A549 (cell line): ENCODE data around the gene CHKB. TPM values are rescaled to one million over a fixed set of nuclear protein-coding genes. Genes with fewer than 3 reads are reported as not detected.

Experiments used
- ATAC-seq, 2 experiments: fragments of 200-7000 bp in 1 of 2; fragments of >200 bp in 1 of 2; cut with Nextera tagmentation in 1 of 2; cut with Tn5 transposase in 1 of 2; 3 replicates each; pipeline versions ENCODE4 v1.8.0 to v1.9.1; 2018 to 2020; ENCODE audit warnings: mild to moderate bottlenecking in 1 of 2, moderate library complexity in 1 of 2
- CTCF ChIA-PET: fragments of 300-600 bp; sonication (Branson Sonifier 250); formaldehyde crosslinking; extraction: SDS; loops from one replicate; lab custom pipeline; 2021; ENCODE audit warnings: antibody characterized with exemption, inconsistent platforms; lab: Yijun Ruan, JAX
- POLR2A ChIA-PET: fragments of 350-600 bp; formaldehyde crosslinking; extraction: SDS; loops from one replicate; lab custom pipeline; 2021; ENCODE audit warnings: antibody characterized with exemption, inconsistent platforms; lab: Yijun Ruan, JAX
- DNase-seq, 2 experiments: peaks; one replicate each; pipeline versions ENCODE4 v3.0.0 to v3.0.0-alpha.2; 2011 to 2016; ENCODE audit warnings: low read depth in 1 of 2, low spot score in 1 of 2
- FAIRE-seq: peaks from 2 replicates; lab custom pipeline; 2011; peaks lifted over from hg19 to GRCh38; lab: Jason Lieb, UNC
- H3K27ac ChIP-seq, 2 experiments: fragments of >200 bp; sonication (Bioruptor Twin); formaldehyde crosslinking; 3 replicates each; pipeline ENCODE4 v1.5.1; 2016 to 2017
- H3K4me1 ChIP-seq: fragments of >200 bp; sonication (Bioruptor Twin); formaldehyde crosslinking; 3 replicates; pipeline ENCODE4 v1.6.1; 2016
- H3K4me2 ChIP-seq: fragments of >200 bp; sonication (Bioruptor Twin); formaldehyde crosslinking; 3 replicates; pipeline ENCODE4 v1.6.1; 2016
- H3K4me3 ChIP-seq: fragments of >200 bp; sonication (Bioruptor Twin); formaldehyde crosslinking; 3 replicates; pipeline ENCODE4 v1.5.1; 2016
- H3K9me3 ChIP-seq: fragments of >200 bp; sonication (Bioruptor Twin); formaldehyde crosslinking; 3 replicates; pipeline ENCODE4 v1.6.1; 2016
- HOXA7 ChIP-seq: fragments of 250-450 bp; sonication (Bioruptor Pico); IDR thresholded peaks from 2 replicates; pipeline ENCODE4 v1.5.0; 2020; ENCODE audit warnings: mild to moderate bottlenecking, moderate library complexity
- TFCP2L1 ChIP-seq: fragments of 250-450 bp; sonication (Bioruptor Pico); IDR thresholded peaks from 2 replicates; pipeline ENCODE4 v1.5.0; 2021; ENCODE audit warnings: mild to moderate bottlenecking
- ZSCAN20 ChIP-seq: fragments of 250-450 bp; sonication (Bioruptor Pico); IDR thresholded peaks from 2 replicates; pipeline ENCODE4 v1.8.0; 2022; ENCODE audit warnings: mild to moderate bottlenecking, moderate library complexity
- WGBS: methylation state at CpG from one replicate; pipeline ENCODE4 v1.1.6; 2017; ENCODE audit errors: missing lambda C conversion rate; 5-methylcytosine and 5-hydroxymethylcytosine counted together
- polyA plus RNA-seq, 4 experiments: library from polyadenylated mRNA; depleted of rRNA in 3 of 4; stranded (reverse); fragments of >200 nt; fragmentation: RNase III in 1 of 4; extraction: RNeasy Plus Mini Kit Qiagen cat#74134 plus additional on column Dnase treatment in 1 of 4; gene quantifications; 2 replicates in 3 of 4; 3 replicates in 1 of 4; pipeline ENCODE4 v1.2.3, GENCODE V29; 2011 to 2017
- TF ChIP-seq, protein P1 (sequence below): fragments of >200 bp; sonication (Bioruptor Twin); formaldehyde crosslinking; IDR thresholded peaks from 3 replicates; pipeline ENCODE4 v1.6.1; 2016
- TF ChIP-seq, protein P2 (sequence below): fragments of 200-600 bp; sonication (generic); IDR thresholded peaks from 2 replicates; pipeline ENCODE4 v1.6.1; 2016; ENCODE audit warnings: antibody characterized with exemption, mild to moderate bottlenecking, moderate library complexity

CHKB gene
- polyA plus RNA-seq, 2 of the 4 experiments (the other 2 are of a cell fraction) = 16.4 to 25.8 TPM

DNA sequence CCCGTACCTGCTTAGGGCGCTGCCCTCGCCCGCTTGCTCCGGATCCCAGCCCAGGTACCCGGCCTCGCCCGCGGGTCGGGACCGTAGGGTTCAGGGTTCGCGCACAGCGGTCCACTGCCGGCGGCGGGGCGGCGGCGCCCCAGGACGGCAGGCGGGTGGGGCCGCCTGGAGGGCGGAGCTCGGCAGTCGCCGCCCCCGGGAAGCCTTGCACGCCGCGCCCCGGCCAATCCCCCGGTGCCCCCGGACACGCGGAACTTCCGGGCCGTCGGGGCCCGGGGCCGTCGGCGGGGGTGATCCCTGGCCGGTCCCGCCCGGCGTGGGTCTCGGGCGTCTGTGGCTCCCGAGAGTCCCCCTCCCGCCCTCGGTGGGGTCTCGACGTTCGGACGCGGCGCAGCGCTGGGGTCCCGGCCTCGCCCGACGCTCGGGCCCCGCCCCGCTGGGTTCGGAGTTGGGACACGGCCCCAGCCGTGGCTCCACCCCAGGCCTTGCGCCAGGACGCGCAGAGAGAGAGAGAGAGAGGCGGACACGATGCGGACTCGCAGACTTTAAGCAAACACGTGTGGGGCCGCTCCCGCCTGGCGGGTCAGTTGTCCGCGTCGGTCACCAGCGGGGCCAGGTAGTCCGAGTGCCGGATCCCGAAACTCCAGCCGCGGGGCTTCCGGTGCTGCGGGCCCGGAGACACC lies 52.6 kb downstream of the CHKB start, which contains the start of gene TYMP (continued):
- TF ChIP-seq, protein P1, sequence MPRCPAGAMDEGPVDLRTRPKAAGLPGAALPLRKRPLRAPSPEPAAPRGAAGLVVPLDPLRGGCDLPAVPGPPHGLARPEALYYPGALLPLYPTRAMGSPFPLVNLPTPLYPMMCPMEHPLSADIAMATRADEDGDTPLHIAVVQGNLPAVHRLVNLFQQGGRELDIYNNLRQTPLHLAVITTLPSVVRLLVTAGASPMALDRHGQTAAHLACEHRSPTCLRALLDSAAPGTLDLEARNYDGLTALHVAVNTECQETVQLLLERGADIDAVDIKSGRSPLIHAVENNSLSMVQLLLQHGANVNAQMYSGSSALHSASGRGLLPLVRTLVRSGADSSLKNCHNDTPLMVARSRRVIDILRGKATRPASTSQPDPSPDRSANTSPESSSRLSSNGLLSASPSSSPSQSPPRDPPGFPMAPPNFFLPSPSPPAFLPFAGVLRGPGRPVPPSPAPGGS = peak; percentile 72; the same call in 2 of the 3 replicates
- no peak for TF ChIP-seq ZSCAN20

DNA sequence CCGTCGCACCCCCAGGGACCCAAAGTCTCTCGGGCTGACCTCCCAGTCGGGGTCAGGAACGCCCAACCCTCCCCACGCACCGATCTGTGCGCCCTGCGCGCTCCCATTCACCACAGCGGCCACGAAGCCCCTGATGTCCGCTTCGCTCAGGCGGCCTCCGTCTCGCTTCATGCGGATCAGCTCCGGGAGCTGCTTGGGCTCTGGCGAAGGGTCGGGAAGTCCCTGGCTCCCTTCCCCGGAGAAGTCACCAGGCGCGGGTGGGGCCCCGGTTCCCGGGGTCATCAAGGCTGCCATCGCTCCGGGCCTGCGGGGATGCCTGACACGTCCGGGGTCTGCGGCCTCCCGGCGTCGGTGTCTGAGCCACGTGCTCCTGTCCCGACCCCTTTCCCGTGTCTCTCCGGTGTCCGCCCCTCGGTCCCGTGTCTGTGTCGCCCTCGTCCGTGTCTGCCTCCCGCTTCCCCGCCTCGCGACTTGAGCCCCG lies 53.2 kb downstream of the CHKB start:
- ChIA-PET POLR2A (interaction anchor here (1.0 to 1.2 kb wide), 4 partner anchors 20 to 53 kb away, joined by 3 to 4 read pairs (median 3); partner anchors contain the start of genes CHKB, LMF2, NCAPH2 and SYCE3), CTCF (interaction anchor here (1.2 to 3.0 kb wide), 3 partner anchors 11 to 90 kb away, joined by 4 to 19 read pairs (median 4); partner anchors contain the start of gene SYCE3)
- FAIRE-seq = no peak
- no peak for ATAC-seq
- TF ChIP-seq HOXA7 (CRISPR knock-in tag) (0 out of 2 replicates have a peak, but pooled peaks have one; percentile 59), TFCP2L1 (CRISPR knock-in tag) (0 out of 2 replicates have a peak, but pooled peaks have one; percentile 50)
- TF ChIP-seq, protein P2, sequence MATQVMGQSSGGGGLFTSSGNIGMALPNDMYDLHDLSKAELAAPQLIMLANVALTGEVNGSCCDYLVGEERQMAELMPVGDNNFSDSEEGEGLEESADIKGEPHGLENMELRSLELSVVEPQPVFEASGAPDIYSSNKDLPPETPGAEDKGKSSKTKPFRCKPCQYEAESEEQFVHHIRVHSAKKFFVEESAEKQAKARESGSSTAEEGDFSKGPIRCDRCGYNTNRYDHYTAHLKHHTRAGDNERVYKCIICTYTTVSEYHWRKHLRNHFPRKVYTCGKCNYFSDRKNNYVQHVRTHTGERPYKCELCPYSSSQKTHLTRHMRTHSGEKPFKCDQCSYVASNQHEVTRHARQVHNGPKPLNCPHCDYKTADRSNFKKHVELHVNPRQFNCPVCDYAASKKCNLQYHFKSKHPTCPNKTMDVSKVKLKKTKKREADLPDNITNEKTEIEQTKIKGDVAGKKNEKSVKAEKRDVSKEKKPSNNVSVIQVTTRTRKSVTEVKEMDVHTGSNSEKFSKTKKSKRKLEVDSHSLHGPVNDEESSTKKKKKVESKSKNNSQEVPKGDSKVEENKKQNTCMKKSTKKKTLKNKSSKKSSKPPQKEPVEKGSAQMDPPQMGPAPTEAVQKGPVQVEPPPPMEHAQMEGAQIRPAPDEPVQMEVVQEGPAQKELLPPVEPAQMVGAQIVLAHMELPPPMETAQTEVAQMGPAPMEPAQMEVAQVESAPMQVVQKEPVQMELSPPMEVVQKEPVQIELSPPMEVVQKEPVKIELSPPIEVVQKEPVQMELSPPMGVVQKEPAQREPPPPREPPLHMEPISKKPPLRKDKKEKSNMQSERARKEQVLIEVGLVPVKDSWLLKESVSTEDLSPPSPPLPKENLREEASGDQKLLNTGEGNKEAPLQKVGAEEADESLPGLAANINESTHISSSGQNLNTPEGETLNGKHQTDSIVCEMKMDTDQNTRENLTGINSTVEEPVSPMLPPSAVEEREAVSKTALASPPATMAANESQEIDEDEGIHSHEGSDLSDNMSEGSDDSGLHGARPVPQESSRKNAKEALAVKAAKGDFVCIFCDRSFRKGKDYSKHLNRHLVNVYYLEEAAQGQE = no peak
- Histone ChIP-seq H3K4me3 (peak overlapping the region; percentile 64), H3K27ac (peak overlapping the region; percentile 95 to 98), H3K4me1 (peaks cover 30% of the 10 kb centered on the region), H3K4me2 (peak overlapping the region; percentile 92), H3K9me3 (no peaks in the 10 kb centered on the region)
- WGBS = 97% methylated on average over 6 of the region's 50 CpGs
- DNase-seq = no peak

Other genes with a start within 250 kb of the CHKB start
- 9.5 and 9.6 TPM in 2 replicates for gene PPP6R2, start 239.5 kb downstream of the CHKB start, polyA plus RNA-seq (2011; rRNA removed)
- gene PPP6R2, start 239.5 kb downstream of the CHKB start, polyA plus RNA-seq (2017; fragmentation: RNase III; extraction: RNeasy Plus Mini Kit Qiagen cat#74134 plus additional on column Dnase treatment) = 13.2 to 15.1 TPM (median 14.7 TPM) in 3 replicates
- 9.6 and 12.7 TPM in 2 replicates for gene SBF1, start 107.8 kb downstream of the CHKB start, polyA plus RNA-seq (2011; rRNA removed)
- 19.5 to 23.0 TPM (median 20.9 TPM) in 3 replicates for gene SBF1, start 107.8 kb downstream of the CHKB start, polyA plus RNA-seq (2017; fragmentation: RNase III; extraction: RNeasy Plus Mini Kit Qiagen cat#74134 plus additional on column Dnase treatment)
- 0.99 and 1.1 TPM in 2 replicates for gene ADM2, start 101.3 kb downstream of the CHKB start, polyA plus RNA-seq (2011; rRNA removed)
- 0.46 to 0.62 TPM (median 0.50 TPM) in 3 replicates for gene ADM2, start 101.3 kb downstream of the CHKB start, polyA plus RNA-seq (2017; fragmentation: RNase III; extraction: RNeasy Plus Mini Kit Qiagen cat#74134 plus additional on column Dnase treatment)
- 0.08 and 0.20 TPM in 2 replicates for gene MIOX, start 96.0 kb downstream of the CHKB start, polyA plus RNA-seq (2011; rRNA removed)
- gene MIOX, start 96.0 kb downstream of the CHKB start, polyA plus RNA-seq (2017; fragmentation: RNase III; extraction: RNeasy Plus Mini Kit Qiagen cat#74134 plus additional on column Dnase treatment) = not detected in 3 replicates
- 13.0 and 15.1 TPM in 2 replicates for gene LMF2, start 75.1 kb downstream of the CHKB start, polyA plus RNA-seq (2011; rRNA removed)
- 31.8 to 34.2 TPM (median 32.5 TPM) in 3 replicates for gene LMF2, start 75.1 kb downstream of the CHKB start, polyA plus RNA-seq (2017; fragmentation: RNase III; extraction: RNeasy Plus Mini Kit Qiagen cat#74134 plus additional on column Dnase treatment)
- 13.9 and 14.3 TPM in 2 replicates for gene NCAPH2, start 74.6 kb downstream of the CHKB start, polyA plus RNA-seq (2011; rRNA removed)
- 27.7 to 29.4 TPM (median 29.1 TPM) in 3 replicates for gene NCAPH2, start 74.6 kb downstream of the CHKB start, polyA plus RNA-seq (2017; fragmentation: RNase III; extraction: RNeasy Plus Mini Kit Qiagen cat#74134 plus additional on column Dnase treatment)
- 0.37 and 1.9 TPM in 2 replicates for gene SCO2, start 57.3 kb downstream of the CHKB start, polyA plus RNA-seq (2011; rRNA removed)
- 1.7 to 2.6 TPM (median 2.3 TPM) in 3 replicates for gene SCO2, start 57.3 kb downstream of the CHKB start, polyA plus RNA-seq (2017; fragmentation: RNase III; extraction: RNeasy Plus Mini Kit Qiagen cat#74134 plus additional on column Dnase treatment)
- gene TYMP, start 52.8 kb downstream of the CHKB start, polyA plus RNA-seq (2011; rRNA removed) = 4.8 and 5.9 TPM in 2 replicates
- gene TYMP, start 52.8 kb downstream of the CHKB start, polyA plus RNA-seq (2017; fragmentation: RNase III; extraction: RNeasy Plus Mini Kit Qiagen cat#74134 plus additional on column Dnase treatment) = 9.0 to 11.0 TPM (median 10.6 TPM) in 3 replicates
- gene KLHDC7B, start 37.0 kb downstream of the CHKB start, polyA plus RNA-seq (2011; rRNA removed) = 0.09 and 0.15 TPM in 2 replicates
- gene KLHDC7B, start 37.0 kb downstream of the CHKB start, polyA plus RNA-seq (2017; fragmentation: RNase III; extraction: RNeasy Plus Mini Kit Qiagen cat#74134 plus additional on column Dnase treatment) = not detected in 3 replicates
- gene SYCE3, start 19.9 kb downstream of the CHKB start, polyA plus RNA-seq (2011; rRNA removed) = 0.30 and 0.59 TPM in 2 replicates
- gene SYCE3, start 19.9 kb downstream of the CHKB start, polyA plus RNA-seq (2017; fragmentation: RNase III; extraction: RNeasy Plus Mini Kit Qiagen cat#74134 plus additional on column Dnase treatment) = 0.29 to 0.45 TPM in 2 of 3 replicates, not detected in the other
- gene CPT1B, start 4.4 kb downstream of the CHKB start, polyA plus RNA-seq (2011; rRNA removed) = 12.1 and 16.5 TPM in 2 replicates
- 21.1 to 27.5 TPM (median 26.5 TPM) in 3 replicates for gene CPT1B, start 4.4 kb downstream of the CHKB start, polyA plus RNA-seq (2017; fragmentation: RNase III; extraction: RNeasy Plus Mini Kit Qiagen cat#74134 plus additional on column Dnase treatment)
- gene MAPK8IP2, start 17.9 kb upstream of the CHKB start, polyA plus RNA-seq (2011; rRNA removed) = 0.75 and 0.76 TPM in 2 replicates
- gene MAPK8IP2, start 17.9 kb upstream of the CHKB start, polyA plus RNA-seq (2017; fragmentation: RNase III; extraction: RNeasy Plus Mini Kit Qiagen cat#74134 plus additional on column Dnase treatment) = 2.2 to 3.0 TPM (median 2.8 TPM) in 3 replicates
- gene ARSA, start 45.3 kb upstream of the CHKB start, polyA plus RNA-seq (2011; rRNA removed) = 7.7 and 9.1 TPM in 2 replicates
- gene ARSA, start 45.3 kb upstream of the CHKB start, polyA plus RNA-seq (2017; fragmentation: RNase III; extraction: RNeasy Plus Mini Kit Qiagen cat#74134 plus additional on column Dnase treatment) = 15.9 to 22.5 TPM (median 19.5 TPM) in 3 replicates
- 0.52 and 0.53 TPM in 2 replicates for gene SHANK3, start 90.0 kb upstream of the CHKB start, polyA plus RNA-seq (2011; rRNA removed)
- gene SHANK3, start 90.0 kb upstream of the CHKB start, polyA plus RNA-seq (2017; fragmentation: RNase III; extraction: RNeasy Plus Mini Kit Qiagen cat#74134 plus additional on column Dnase treatment) = 2.1 to 2.4 TPM (median 2.3 TPM) in 3 replicates
- not detected in 2 replicates for gene ACR, start 155.4 kb upstream of the CHKB start, polyA plus RNA-seq (2011; rRNA removed)
- gene ACR, start 155.4 kb upstream of the CHKB start, polyA plus RNA-seq (2017; fragmentation: RNase III; extraction: RNeasy Plus Mini Kit Qiagen cat#74134 plus additional on column Dnase treatment) = 0.11 TPM in 1 of 3 replicates, not detected in the others
- 32.6 and 35.7 TPM in 2 replicates for gene RABL2B, start 200.8 kb upstream of the CHKB start, polyA plus RNA-seq (2011; rRNA removed)
- gene RABL2B, start 200.8 kb upstream of the CHKB start, polyA plus RNA-seq (2017; fragmentation: RNase III; extraction: RNeasy Plus Mini Kit Qiagen cat#74134 plus additional on column Dnase treatment) = 22.1 to 25.5 TPM (median 24.0 TPM) in 3 replicates